CD4-positive, alpha-beta T cell treated with Interleukin-4 for 1 hour (primary cell): ENCODE data around the gene CHODL.

Source experiments
- DNase-seq, 2 donors: peaks; one replicate each; pipeline ENCODE4 v3.0.0-alpha.2; 2020 to 2022

CHODL gene

DNA sequence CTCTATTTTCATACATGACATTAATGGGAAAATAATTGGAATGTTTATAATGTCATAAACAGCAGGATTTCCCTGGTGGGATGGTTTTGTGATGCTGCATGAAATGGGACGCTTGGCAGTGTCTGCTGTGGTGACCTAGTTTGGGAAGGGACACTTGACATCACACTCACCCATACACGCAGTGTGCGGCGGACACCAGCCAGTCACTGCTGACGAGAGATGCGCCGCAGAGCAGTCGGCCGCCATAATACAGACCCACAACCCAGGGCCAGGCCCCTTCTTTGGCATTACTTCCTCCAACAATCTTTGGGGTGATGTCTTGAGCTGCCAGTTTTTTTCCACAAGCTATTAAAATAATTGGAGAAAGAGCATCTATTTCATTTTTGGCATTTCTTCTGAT, 49.5 kb downstream of the CHODL start:
- DNase-seq: no peak

GRCh38 chr21:18298228-18298627, 53.6 kb downstream of the CHODL start:
- DNase-seq: no peak
